ENCODE results near the gene DNM1.

Gene DNM1

DNA sequence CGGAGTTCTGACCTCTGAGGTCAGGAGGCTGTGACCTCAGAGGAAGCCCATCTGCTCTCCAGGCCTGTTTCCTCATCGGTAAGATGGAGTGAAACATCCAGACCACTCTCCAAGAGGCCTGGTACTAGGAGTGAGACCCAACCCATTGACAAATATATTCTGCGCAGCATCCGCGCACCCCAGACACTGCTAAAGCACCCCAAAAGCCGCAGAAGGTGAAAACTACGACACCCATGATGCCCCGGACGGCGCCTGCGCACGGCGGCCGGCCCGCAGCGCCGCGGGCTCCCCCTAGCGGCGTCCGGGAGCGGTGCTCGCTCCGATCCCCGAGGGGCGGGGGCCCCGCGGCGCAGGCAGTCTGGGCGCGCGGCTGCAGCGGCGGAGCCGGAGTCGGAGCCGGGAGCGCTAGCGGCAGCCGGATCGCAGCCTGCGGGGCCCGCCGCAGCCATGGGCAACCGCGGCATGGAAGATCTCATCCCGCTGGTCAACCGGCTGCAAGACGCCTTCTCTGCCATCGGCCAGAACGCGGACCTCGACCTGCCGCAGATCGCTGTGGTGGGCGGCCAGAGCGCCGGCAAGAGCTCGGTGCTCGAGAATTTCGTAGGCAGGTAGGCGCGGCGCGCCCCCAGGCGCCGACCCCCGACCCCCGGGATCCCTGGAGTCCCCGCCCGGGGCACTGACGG lies at the start of gene DNM1:
Gene DNM1, plus strand, starts transcription at position 356 of the 683 bp plus-strand sequence. Its CDS starts 92 bp downstream, at position 448.
- peak; percentile 48 for DNase-seq (ENCODE audit: low read depth)

GRCh38 chr9:128153947-128154695 lies 49.1 kb upstream of the DNM1 start:
- no peak for DNase-seq (ENCODE audit: low read depth)

DNA sequence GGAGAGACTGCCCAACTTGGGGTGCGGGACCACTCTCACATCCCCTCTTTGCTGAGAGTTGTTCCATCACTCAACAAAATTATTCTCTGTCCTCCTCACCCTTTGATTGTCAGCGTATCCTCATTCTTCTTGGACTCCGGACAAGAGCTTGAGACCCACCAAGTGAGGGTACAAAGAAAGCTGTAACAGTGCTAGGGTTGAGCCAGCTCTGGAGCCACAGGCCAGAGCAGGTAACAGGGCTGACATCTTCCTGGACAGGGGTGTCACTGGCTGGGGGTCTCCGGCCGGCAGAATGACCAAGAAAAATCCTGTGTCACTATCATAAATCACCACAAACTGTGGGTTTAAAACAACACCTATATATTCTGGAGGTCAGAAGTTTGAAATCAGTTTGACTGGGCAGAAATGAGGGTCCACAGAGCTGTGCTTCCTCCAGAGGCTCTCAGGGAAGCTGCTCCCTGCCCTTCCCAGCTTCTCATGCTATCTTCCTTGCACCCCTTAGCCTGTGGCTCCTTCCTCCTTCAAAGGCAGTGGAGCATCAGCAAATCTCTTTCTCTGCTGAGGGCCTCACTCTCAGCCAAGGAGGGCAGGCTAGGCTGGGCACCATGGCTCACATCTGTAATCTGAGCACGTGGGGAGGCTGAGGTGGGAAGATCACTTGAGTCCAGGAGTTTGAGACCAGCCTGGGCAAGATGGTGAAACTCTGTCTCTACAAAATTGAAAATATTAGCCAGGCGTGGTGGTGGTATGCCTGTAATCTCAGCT lies 47.3 kb upstream of the DNM1 start:
- no peak for DNase-seq (ENCODE audit: low read depth)

DNA sequence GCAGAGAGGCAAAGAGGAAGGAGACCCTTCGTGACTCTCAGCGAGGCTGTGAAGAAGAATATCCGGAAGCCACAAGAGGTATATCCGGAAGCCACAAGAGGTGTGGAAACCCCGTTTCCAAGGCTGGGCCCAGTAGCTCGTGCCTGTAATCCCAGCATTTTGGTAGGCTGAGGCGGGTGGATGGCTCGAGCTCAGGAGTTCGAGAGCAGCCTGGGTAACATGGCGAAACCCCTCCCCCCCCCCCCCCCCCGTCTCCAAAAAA lies 43.7 kb upstream of the DNM1 start:
- DNase-seq (ENCODE audit: low read depth) = peak; percentile 61

- peak; percentile 83 for DNase-seq (ENCODE audit: low read depth)
Measured at GRCh38 chr9:128159784-128160602, 43.2 kb upstream of the DNM1 start, which contains the start of gene BBLN. Gene BBLN, plus strand, starts transcription at chr9:128160265. Its CDS starts 143 bp downstream, at chr9:128160408.

- no peak for DNase-seq (ENCODE audit: low read depth)
Measured at GRCh38 chr9:128160603-128160987, 42.6 kb upstream of the DNM1 start.

DNA sequence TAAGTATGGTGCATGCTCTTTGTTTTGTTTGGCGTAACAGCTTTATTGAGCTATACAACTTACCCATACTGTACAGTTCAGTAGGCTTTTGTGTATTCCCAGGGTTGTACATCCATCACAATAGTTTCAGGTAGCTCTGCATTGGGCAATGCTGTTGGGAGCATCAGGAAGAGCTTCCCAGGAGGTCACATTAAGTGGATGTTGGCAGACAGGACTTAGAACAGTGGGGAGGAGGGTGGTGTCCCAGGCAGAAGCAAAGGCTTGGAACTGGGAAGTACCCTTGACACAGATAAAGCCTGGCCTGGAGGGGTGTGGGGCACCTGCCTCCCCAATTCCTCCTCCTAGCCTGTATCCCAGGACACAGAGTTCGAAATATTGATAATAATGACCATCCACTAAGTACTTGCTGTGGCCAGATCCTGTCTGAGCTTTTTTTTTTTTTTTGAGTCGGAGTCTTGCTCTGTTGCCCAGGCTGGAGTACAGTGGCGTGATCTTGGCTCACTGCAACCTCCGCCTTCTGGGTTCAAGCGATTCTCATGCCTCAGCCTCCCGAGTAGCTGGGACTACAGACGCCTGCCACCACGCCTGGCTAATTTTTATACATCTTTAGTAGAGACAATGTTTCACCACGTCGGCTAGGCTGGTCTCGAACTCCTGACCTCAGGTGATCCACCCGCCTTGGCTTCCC lies 41.8 kb upstream of the DNM1 start:
- no peak for DNase-seq (ENCODE audit: low read depth)

DNA sequence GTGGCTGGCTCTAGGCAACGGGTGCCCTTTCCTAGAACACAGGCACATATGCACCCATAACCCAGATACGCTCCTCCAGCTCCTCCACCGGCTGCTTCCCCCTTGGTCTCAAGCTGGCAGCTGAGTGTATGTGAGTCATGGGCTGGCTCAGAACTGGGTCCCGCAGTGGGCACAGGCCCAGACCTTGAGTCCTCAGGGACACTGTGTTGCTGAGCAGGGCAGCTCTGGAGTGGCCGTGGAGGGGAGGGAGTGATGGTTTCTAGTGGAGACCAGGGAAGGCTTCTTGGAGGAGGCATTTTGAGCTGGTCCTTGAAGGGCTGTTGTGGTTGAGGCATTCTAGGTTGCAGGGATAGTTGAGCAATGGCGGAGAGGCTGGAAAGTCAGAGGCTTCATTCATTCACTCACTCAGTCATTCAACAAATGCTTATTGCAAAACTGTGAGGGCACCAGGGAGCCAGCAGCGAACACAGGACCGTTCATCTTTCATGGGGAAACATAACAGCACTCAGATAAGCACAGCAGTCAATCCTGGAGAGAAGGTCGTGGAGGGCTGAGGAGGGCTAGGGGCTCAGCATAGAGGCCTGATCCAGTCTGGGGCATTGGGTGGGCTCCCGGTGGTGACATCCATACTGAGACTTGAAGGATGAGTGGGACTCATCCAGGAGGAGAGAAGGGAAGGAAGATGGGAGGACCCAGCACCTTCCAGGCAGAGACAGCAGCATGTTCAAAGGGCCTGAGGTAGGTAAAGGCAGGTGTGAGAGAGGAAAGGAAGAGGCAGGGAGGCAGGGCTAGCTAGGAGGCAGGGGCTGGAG lies 40.8 kb upstream of the DNM1 start:
- no peak for DNase-seq (ENCODE audit: low read depth)

DNA sequence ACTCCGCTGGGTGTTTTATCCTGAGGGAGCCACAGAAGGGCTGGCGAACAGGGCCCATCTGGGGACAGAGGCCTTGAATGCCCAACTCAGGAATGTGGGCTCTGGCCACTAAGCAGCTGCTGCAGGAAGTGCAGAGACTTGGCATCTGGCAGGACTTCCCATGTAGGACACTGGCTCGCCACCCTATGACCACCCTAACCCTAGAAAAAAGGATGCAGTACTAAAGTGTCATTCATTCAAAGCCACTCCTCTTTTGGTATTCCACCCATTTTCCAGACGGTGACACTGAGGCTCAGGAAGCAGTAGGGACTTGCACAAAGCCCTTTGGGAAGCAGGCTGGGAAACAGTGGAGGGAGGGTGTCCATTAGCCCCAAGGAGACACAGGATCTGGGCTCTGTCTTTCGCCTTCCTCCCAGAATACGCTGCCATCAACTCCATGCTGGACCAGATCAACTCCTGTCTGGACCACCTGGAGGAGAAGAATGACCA lies 40.1 kb upstream of the DNM1 start:
- DNase-seq (ENCODE audit: low read depth) = no peak

GRCh38 chr9:128163523-128164306 lies 39.5 kb upstream of the DNM1 start:
- no peak for DNase-seq (ENCODE audit: low read depth)

DNA sequence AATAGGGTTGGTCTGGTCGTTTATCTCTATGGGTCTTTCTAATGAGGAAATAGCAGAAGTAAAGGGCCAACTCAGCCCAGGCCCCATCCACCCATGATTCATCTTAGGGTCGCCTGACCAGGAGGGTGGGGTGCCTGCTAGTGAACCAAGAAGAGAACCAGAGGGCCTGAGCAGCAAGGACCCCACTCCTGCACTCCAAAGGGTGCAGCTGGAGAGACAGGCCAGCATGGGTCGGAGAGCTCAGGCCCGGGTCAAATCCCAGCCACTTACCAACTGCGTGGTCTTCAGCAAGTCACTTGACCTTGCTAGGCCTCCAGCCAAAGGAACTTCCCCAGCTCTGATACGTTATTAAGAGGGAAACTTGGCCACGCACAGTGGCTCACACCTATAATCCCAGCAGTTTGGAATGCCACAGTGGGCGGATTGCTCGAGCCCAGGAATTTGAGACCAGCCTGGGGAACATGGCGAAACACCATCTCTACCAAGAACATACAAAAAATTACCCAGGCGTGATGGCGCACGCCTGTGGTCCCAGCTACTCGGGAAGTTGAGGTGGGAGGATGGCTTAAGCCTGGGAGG lies 38.8 kb upstream of the DNM1 start:
- no peak for DNase-seq (ENCODE audit: low read depth)

DNA sequence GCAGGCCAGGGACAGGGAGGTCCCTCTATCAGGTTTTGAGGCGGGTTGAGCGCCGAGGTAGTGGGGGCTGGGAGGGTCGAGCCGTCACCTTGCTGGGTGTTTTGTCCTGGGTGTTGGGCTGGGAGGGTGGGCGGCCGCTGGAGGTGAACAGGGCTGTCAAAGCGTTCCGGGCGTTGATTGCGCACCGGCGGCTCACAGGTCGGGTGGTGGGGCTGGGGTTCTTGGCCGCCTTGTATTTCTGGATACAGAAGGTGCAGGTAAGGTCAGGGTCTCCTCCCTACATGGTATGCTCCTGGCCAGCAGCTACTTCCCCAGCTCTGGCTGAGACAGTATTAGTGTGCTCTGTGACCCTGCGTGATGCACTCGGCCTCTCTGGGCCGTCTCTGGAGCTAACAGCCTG lies 37.0 kb upstream of the DNM1 start:
- no peak for DNase-seq (ENCODE audit: low read depth)

DNA sequence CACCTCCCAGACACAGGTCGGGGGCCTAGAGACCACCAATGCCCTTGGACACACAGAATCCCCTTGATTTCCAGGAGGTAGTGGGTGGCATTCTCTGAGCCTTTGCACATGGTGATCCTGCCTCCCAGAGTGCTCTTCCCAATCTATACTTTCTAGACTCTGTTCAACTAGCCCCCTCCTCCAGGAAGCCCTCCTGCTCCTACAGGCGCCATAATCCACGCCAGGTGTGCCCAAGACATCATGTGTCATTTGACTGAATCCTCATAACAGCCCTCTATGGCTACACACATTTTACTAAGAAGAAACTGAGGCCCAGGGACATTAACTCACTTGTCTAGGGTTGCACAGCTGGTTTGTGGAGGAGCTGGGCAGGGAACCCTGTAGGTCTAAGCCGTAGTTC lies 36.0 kb upstream of the DNM1 start:
- no peak for DNase-seq (ENCODE audit: low read depth)

DNA sequence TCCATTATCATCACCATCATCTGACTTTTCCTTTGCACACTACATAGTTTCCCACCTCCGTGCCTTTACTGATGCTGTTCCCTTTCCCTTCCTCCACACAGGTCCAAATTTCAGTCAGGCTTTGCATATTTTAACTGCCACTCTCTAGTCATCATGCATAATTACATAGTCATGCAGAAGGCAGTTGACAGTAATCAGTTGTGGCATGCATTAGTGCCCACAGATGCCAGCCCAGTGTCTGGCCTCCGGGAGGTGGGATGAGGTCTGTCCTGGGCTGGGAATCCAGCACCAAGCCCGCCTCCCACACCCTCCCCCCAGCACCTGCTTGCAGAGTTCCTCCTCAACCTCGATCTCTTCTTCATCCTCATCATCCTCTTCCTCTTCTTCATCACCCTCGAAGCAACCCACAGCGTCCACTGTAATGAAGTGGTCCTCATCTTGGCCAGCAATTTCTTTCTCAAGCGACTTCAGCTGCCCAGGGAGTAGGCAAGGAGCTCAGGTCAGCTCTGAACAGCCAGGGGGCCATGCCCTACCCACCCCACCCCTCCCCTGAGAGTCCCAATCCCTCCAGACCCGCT lies 34.4 kb upstream of the DNM1 start:
- no peak for DNase-seq (ENCODE audit: low read depth)

- no peak for DNase-seq (ENCODE audit: low read depth)
Measured at GRCh38 chr9:128169492-128169891, 33.7 kb upstream of the DNM1 start.

DNA sequence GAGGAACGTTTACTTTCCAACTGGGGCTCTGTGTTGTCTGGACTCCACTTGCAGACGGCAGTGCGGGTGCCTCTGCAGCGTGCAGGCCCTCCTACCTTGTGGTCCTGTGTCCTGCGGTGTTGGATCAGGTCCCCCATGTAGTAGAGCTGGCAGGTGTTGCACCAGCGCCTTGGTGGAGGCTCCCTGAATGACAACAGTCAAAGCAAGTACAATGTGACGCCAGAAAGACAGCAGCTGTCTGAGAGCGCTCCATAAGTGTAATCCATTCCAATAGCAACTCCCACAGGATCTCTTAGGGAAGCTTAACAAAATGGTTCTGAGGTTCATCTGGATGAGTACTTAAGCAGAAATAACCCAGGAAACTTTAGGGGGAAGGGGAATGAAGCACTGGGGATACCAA lies 33.3 kb upstream of the DNM1 start:
- no peak for DNase-seq (ENCODE audit: low read depth)

DNA sequence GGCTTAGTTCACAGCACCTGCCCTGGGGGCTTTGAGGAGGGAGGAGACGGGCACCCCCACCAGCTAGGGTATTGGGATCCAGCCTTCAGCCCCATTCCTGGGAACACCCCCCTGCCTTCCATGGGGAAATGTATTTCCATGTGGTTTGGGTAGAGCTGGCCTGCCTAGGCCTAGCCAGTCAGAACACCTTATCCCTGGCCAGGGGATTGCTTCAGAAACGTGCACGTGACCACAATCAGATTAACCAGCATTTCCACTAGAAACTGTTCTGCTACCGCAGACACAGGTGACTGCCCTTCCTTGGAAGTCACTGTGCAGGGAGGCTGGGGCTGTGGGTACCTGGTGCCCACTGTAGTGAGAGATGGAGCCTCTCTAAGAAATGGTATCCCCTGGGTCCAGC lies 29.1 kb upstream of the DNM1 start:
- no peak for DNase-seq (ENCODE audit: low read depth)

GRCh38 chr9:128175102-128175563 lies 28.0 kb upstream of the DNM1 start:
- no peak for DNase-seq (ENCODE audit: low read depth)

- DNase-seq (ENCODE audit: low read depth) = no peak
Measured at GRCh38 chr9:128175726-128176125, 27.5 kb upstream of the DNM1 start.

All from T-helper 22 cell (primary cell).